MCF 10A (cell line): ENCODE data around the gene RASGRP3. TPM values are rescaled to one million over a fixed set of nuclear protein-coding genes. Genes with fewer than 3 reads are reported as not detected.

ENCODE experiments used
- BruUV-seq: library from RNA; stranded (reverse); fragments of 400-500 nt; replicated peaks from 2 replicates; lab custom pipeline; 2021; lab: Mats Ljungman, UMichigan
- CTCF ChIA-PET: fragments of 300-600 bp; sonication (Branson Sonifier 250); formaldehyde crosslinking; extraction: SDS; loops from one replicate; lab custom pipeline; 2021; ENCODE audit warnings: antibody characterized with exemption, inconsistent platforms; lab: Yijun Ruan, JAX
- POLR2A ChIA-PET: fragments of 300-600, 350-650 bp; sonication (Branson Sonifier 250); formaldehyde crosslinking; extraction: SDS; loops from one replicate; lab custom pipeline; 2020; ENCODE audit warnings: antibody characterized with exemption, inconsistent platforms; lab: Yijun Ruan, JAX
- DNase-seq: peaks from one replicate; pipeline ENCODE4 v3.0.0-alpha.2; 2018; ENCODE audit not compliant: unreplicated experiment
- H3K27ac Mint-ChIP-seq: one replicate; pipeline ENCODE4 v1.8.0; 2022; ENCODE audit warnings: mild to moderate bottlenecking, low read depth, mixed read lengths; ENCODE audit not compliant: unreplicated experiment
- H3K27me3 Mint-ChIP-seq: one replicate; pipeline ENCODE4 v1.8.0; 2022; ENCODE audit warnings: mixed read lengths; ENCODE audit not compliant: insufficient read depth, unreplicated experiment
- H3K36me3 Mint-ChIP-seq: one replicate; pipeline ENCODE4 v1.8.0; 2022; ENCODE audit warnings: mild to moderate bottlenecking, moderate library complexity, mixed read lengths; ENCODE audit not compliant: insufficient read depth, unreplicated experiment
- H3K4me1 Mint-ChIP-seq: one replicate; pipeline ENCODE4 v1.8.0; 2022; ENCODE audit warnings: mixed read lengths; ENCODE audit not compliant: insufficient read depth, unreplicated experiment
- H3K4me3 Mint-ChIP-seq: one replicate; pipeline ENCODE4 v1.8.0; 2022; ENCODE audit warnings: mild to moderate bottlenecking, moderate library complexity, mixed read lengths; ENCODE audit not compliant: unreplicated experiment
- H3K9me3 Mint-ChIP-seq: one replicate; pipeline ENCODE4 v1.8.0; 2022; ENCODE audit warnings: mixed read lengths; ENCODE audit not compliant: unreplicated experiment
- CTCF ChIP-seq: fragments of 200-600 bp; IDR thresholded peaks from one replicate; pipeline ENCODE4 v1.8.0; 2022; ENCODE audit warnings: antibody characterized with exemption, mild to moderate bottlenecking; ENCODE audit not compliant: unreplicated experiment
- intact Hi-C: fragments of 100-400 bp; cut with micrococcal nuclease; formaldehyde crosslinking; loops from 2 replicates; pipeline ENCODE4 v1.14.1; 2022
- total RNA-seq: library from RNA; stranded (reverse); gene quantifications from 2 replicates; pipeline ENCODE4 v1.2.3, GENCODE V29; 2022

RASGRP3 gene
- total RNA-seq, 1 experiment from 2014 or later = 0.26 TPM

- no TSS peak for BruUV-seq
- POLR2A ChIA-PET = no interaction called here
- intact Hi-C loops = no loop called here
- no peak for TF ChIP-seq CTCF
- peaks cover 11% of the 10 kb centered on the region for H3K9me3 Mint-ChIP-seq
- H3K4me3 Mint-ChIP-seq = no peak overlapping the region
- DNase-seq = no peak
- H3K36me3 Mint-ChIP-seq = no peaks in the 10 kb centered on the region
- no peak overlapping the region for H3K27ac Mint-ChIP-seq
- peaks cover 7% of the 10 kb centered on the region for H3K4me1 Mint-ChIP-seq
- H3K27me3 Mint-ChIP-seq = peaks cover 26% of the 10 kb centered on the region
- CTCF ChIA-PET = no interaction called here
Measured at GRCh38 chr2:33497221-33497650, 20.8 kb downstream of the RASGRP3 start.

- no peak for TF ChIP-seq CTCF
- Mint-ChIP-seq H3K9me3 (peaks cover 11% of the 10 kb centered on the region), H3K36me3 (no peaks in the 10 kb centered on the region), H3K4me3 (no peak overlapping the region), H3K4me1 (peaks cover 7% of the 10 kb centered on the region), H3K27me3 (peaks cover 32% of the 10 kb centered on the region), H3K27ac (no peak overlapping the region)
- intact Hi-C loops = no loop called here
- ChIA-PET CTCF (interaction anchor here (0.7 to 1.2 kb wide), 2 partner anchors 13 to 54 kb away, joined by 3 to 4 read pairs; no protein-coding TSS in a partner anchor), POLR2A (no interaction called here)
- DNase-seq = peak; percentile 51
- BruUV-seq = no TSS peak
Measured at GRCh38 chr2:33498291-33498956, 22.0 kb downstream of the RASGRP3 start.

GRCh38 chr2:33500177-33500576 lies 23.7 kb downstream of the RASGRP3 start:
- Mint-ChIP-seq H3K4me3 (no peak overlapping the region), H3K36me3 (no peaks in the 10 kb centered on the region), H3K27ac (no peak overlapping the region), H3K4me1 (peaks cover 7% of the 10 kb centered on the region), H3K9me3 (peaks cover 11% of the 10 kb centered on the region), H3K27me3 (peaks cover 32% of the 10 kb centered on the region)
- ChIA-PET CTCF (no interaction called here), POLR2A (no interaction called here)
- no TSS peak for BruUV-seq
- intact Hi-C loops = no loop called here
- DNase-seq = no peak
- TF ChIP-seq CTCF = no peak

GRCh38 chr2:33502025-33502424 lies 25.6 kb downstream of the RASGRP3 start:
- H3K4me1 Mint-ChIP-seq = peaks cover 7% of the 10 kb centered on the region
- peaks cover 11% of the 10 kb centered on the region for H3K9me3 Mint-ChIP-seq
- no TSS peak for BruUV-seq
- no peaks in the 10 kb centered on the region for H3K36me3 Mint-ChIP-seq
- no peak overlapping the region for H3K27ac Mint-ChIP-seq
- ChIA-PET POLR2A (no interaction called here), CTCF (interaction anchor here (0.6 to 0.8 kb wide), 2 partner anchors 54 to 106 kb away, joined by 3 read pairs; no protein-coding TSS in a partner anchor)
- H3K27me3 Mint-ChIP-seq = peaks cover 32% of the 10 kb centered on the region
- no peak overlapping the region for H3K4me3 Mint-ChIP-seq
- no peak for TF ChIP-seq CTCF
- no peak for DNase-seq
- intact Hi-C loops = no loop called here
